Astrocyte (in vitro differentiated cells and primary cell): ENCODE results near the gene NCDN. TPM values are rescaled to one million over a fixed set of nuclear protein-coding genes. Genes with fewer than 3 reads are reported as not detected.

Source experiments
- DNase-seq: peaks from one replicate; pipeline ENCODE4 v3.0.0-alpha.2; 2010; ENCODE audit warnings: low read depth
- FAIRE-seq: peaks from 2 replicates; lab custom pipeline; 2011; peaks lifted over from hg19 to GRCh38; lab: Jason Lieb, UNC
- H2AFZ ChIP-seq: 2 replicates; pipeline ENCODE4 v1.6.0; 2012; ENCODE audit warnings: low read depth, low read length, inconsistent platforms
- H3K27ac ChIP-seq: 2 replicates; pipeline ENCODE4 v1.5.1; 2011; ENCODE audit warnings: low read depth, low read length, inconsistent platforms
- H3K27me3 ChIP-seq: 2 replicates; pipeline ENCODE4 v1.6.0; 2011; ENCODE audit warnings: low read length, inconsistent platforms; ENCODE audit not compliant: insufficient read depth
- H3K36me3 ChIP-seq: 2 replicates; pipeline ENCODE4 v1.5.1; 2011; ENCODE audit warnings: low read length, inconsistent platforms; ENCODE audit not compliant: insufficient read depth
- H3K4me1 ChIP-seq: 2 replicates; pipeline ENCODE4 v1.5.1; 2011; ENCODE audit warnings: low read length, inconsistent platforms; ENCODE audit not compliant: insufficient read depth
- H3K4me2 ChIP-seq: 2 replicates; pipeline ENCODE4 v1.6.0; 2012; ENCODE audit warnings: low read length, inconsistent platforms
- H3K4me3 ChIP-seq: 2 replicates; pipeline ENCODE4 v1.5.1; 2011; ENCODE audit warnings: low read depth, mild to moderate bottlenecking, low read length, inconsistent platforms; ENCODE audit not compliant: insufficient read depth
- H3K79me2 ChIP-seq: 2 replicates; pipeline ENCODE4 v1.6.0; 2012; ENCODE audit warnings: mild to moderate bottlenecking, low read length, inconsistent platforms; ENCODE audit not compliant: insufficient read depth
- H3K9ac ChIP-seq: 2 replicates; pipeline ENCODE4 v1.6.0; 2012; ENCODE audit warnings: mild to moderate bottlenecking, low read length, inconsistent platforms
- H3K9me3 ChIP-seq: 2 replicates; pipeline ENCODE4 v1.5.1; 2012; ENCODE audit warnings: low read depth, mild to moderate bottlenecking, low read length, inconsistent platforms; ENCODE audit not compliant: insufficient read depth
- H4K20me1 ChIP-seq: 2 replicates; pipeline ENCODE4 v1.6.0; 2012; ENCODE audit warnings: low read length, inconsistent platforms; ENCODE audit not compliant: insufficient read depth
- H3K27ac Mint-ChIP-seq: one replicate; pipeline ENCODE4 v1.8.0; 2021; ENCODE audit warnings: mild to moderate bottlenecking, mixed read lengths; ENCODE audit not compliant: unreplicated experiment
- H3K27me3 Mint-ChIP-seq: one replicate; pipeline ENCODE4 v1.8.0; 2021; ENCODE audit warnings: low read depth, mixed read lengths; ENCODE audit not compliant: unreplicated experiment
- H3K36me3 Mint-ChIP-seq: one replicate; pipeline ENCODE4 v1.8.0; 2021; ENCODE audit warnings: low read depth, mixed read lengths; ENCODE audit not compliant: unreplicated experiment
- H3K4me1 Mint-ChIP-seq: one replicate; pipeline ENCODE4 v1.8.0; 2021; ENCODE audit warnings: low read depth, mixed read lengths; ENCODE audit not compliant: unreplicated experiment
- H3K4me3 Mint-ChIP-seq: one replicate; pipeline ENCODE4 v1.8.0; 2021; ENCODE audit warnings: mild to moderate bottlenecking, moderate library complexity, mixed read lengths; ENCODE audit not compliant: unreplicated experiment
- H3K9me3 Mint-ChIP-seq: one replicate; pipeline ENCODE4 v1.8.0; 2021; ENCODE audit warnings: mild to moderate bottlenecking, mixed read lengths; ENCODE audit not compliant: unreplicated experiment
- EZH2 ChIP-seq: IDR thresholded peaks from 2 replicates; pipeline ENCODE4 v1.6.1; 2012; ENCODE audit warnings: mild to moderate bottlenecking, low read length, inconsistent platforms; ENCODE audit not compliant: insufficient read depth
- total RNA-seq: library from RNA; stranded (reverse); gene quantifications from 2 replicates; pipeline ENCODE4 v1.2.1, GENCODE V29; 2021
- TF ChIP-seq, protein P1 (sequence below): IDR thresholded peaks from 2 replicates; pipeline ENCODE4 v1.5.1; 2011; ENCODE audit warnings: low read depth, mild to moderate bottlenecking, inconsistent platforms, low read length, moderate library complexity; ENCODE audit not compliant: insufficient read depth

The NCDN gene
- total RNA-seq, 1 donor from 2014 or later, result 42.1 TPM

DNA sequence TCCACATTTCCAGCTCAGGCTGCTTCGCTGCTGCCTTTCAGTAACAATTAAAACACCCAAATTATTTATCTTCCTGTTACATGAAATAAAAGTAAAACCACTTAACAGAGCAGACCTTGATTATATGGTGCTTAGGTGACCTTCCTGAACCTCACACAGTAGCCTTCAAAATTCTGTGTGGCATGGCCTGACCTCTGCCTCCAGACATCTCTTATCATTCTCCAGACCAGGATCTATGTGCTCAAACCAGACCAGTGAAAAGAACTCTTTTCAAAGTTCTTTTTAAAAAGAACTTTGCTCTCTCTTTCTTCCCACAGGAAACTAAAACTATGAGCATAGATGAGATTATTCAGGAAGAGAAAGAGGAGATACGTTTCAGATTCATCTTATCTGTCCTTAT lies 38.2 kb upstream of the NCDN start:
- H3K9me3 ChIP-seq, result peaks cover 2% of the 10 kb centered on the region
- H4K20me1 ChIP-seq, result peaks cover 24% of the 10 kb centered on the region
- no peaks in the 10 kb centered on the region for H3K27me3 ChIP-seq
- TF ChIP-seq EZH2, result no peak
- TF ChIP-seq, protein P1, sequence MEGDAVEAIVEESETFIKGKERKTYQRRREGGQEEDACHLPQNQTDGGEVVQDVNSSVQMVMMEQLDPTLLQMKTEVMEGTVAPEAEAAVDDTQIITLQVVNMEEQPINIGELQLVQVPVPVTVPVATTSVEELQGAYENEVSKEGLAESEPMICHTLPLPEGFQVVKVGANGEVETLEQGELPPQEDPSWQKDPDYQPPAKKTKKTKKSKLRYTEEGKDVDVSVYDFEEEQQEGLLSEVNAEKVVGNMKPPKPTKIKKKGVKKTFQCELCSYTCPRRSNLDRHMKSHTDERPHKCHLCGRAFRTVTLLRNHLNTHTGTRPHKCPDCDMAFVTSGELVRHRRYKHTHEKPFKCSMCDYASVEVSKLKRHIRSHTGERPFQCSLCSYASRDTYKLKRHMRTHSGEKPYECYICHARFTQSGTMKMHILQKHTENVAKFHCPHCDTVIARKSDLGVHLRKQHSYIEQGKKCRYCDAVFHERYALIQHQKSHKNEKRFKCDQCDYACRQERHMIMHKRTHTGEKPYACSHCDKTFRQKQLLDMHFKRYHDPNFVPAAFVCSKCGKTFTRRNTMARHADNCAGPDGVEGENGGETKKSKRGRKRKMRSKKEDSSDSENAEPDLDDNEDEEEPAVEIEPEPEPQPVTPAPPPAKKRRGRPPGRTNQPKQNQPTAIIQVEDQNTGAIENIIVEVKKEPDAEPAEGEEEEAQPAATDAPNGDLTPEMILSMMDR, result no peak
- H2AFZ ChIP-seq, result no peak overlapping the region
- H3K79me2 ChIP-seq, result peaks cover 26% of the 10 kb centered on the region
- H3K9me3 Mint-ChIP-seq, result peaks cover 21% of the 10 kb centered on the region
- no peaks in the 10 kb centered on the region for H3K4me1 ChIP-seq
- no peak overlapping the region for H3K4me3 Mint-ChIP-seq
- no peak overlapping the region for H3K27ac Mint-ChIP-seq
- no peak overlapping the region for H3K4me2 ChIP-seq
- H3K4me3 ChIP-seq, result no peak overlapping the region
- no peaks in the 10 kb centered on the region for H3K4me1 Mint-ChIP-seq
- H3K27ac ChIP-seq, result no peak overlapping the region
- peaks cover 8% of the 10 kb centered on the region for H3K36me3 Mint-ChIP-seq
- H3K36me3 ChIP-seq, result no peaks in the 10 kb centered on the region
- H3K27me3 Mint-ChIP-seq, result no peaks in the 10 kb centered on the region
- FAIRE-seq (no peak), DNase-seq (no peak)
- H3K9ac ChIP-seq, result no peak overlapping the region

DNA sequence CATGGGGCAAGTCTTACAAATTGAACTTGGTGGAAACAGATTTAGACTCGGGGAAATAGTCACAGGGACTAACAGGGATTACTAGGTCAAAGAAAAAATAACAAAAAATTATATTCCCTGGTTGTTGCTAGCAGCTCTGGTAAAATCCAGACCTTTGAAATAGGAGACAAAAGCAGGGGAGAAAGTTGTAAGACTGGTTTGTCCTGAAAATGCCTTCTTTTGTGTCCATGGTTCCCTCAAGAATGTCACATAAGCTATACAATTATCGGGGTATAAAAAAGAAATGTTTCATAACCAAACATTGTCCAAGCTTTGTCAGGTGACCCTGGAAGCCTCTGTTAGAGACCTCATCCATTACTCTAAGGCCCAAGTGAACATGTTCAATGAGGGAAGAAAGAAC lies 33.5 kb upstream of the NCDN start:
- Mint-ChIP-seq H3K9me3 (peaks cover 21% of the 10 kb centered on the region), H3K4me1 (no peaks in the 10 kb centered on the region), H3K27ac (no peak overlapping the region)

DNA sequence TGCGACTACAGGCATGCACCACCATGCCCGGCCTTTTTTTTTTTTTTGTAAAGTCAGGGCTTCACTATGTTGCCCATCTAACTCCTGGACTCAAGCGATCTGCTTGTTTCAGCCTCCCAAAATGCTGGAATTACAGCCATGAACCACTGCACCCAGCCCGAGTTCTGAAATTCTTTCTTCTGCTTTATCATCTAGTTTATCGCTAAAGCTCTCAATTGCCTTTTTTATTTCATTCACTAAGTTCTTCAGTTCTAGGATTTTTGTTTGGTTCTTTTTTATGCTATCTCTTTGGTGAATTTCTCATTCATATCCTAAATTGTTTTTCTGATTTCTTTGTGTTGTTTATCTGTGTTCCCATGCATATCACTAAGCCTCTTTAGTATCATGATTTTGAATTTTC lies 27.4 kb upstream of the NCDN start:
- no peak for FAIRE-seq
- Histone ChIP-seq H2AFZ (no peak overlapping the region), H4K20me1 (peaks cover 13% of the 10 kb centered on the region), H3K9ac (no peak overlapping the region), H3K27me3 (no peaks in the 10 kb centered on the region), H3K79me2 (peaks cover 9% of the 10 kb centered on the region), H3K27ac (no peak overlapping the region), H3K4me3 (no peak overlapping the region), H3K9me3 (no peaks in the 10 kb centered on the region), H3K36me3 (peaks cover 3% of the 10 kb centered on the region), H3K4me2 (no peak overlapping the region), H3K4me1 (no peaks in the 10 kb centered on the region)
- Mint-ChIP-seq H3K4me1 (peaks cover under 1% of the 10 kb centered on the region), H3K27ac (no peak overlapping the region), H3K4me3 (no peak overlapping the region), H3K27me3 (no peaks in the 10 kb centered on the region), H3K36me3 (peaks cover 37% of the 10 kb centered on the region), H3K9me3 (peaks cover 33% of the 10 kb centered on the region)
- TF ChIP-seq, protein P1, result no peak
- TF ChIP-seq EZH2, result no peak
- no peak for DNase-seq

More for the DNA sequence above, 33.5 kb upstream of the NCDN start:
- Histone ChIP-seq H3K27ac (no peak overlapping the region), H3K9me3 (no peaks in the 10 kb centered on the region), H2AFZ (no peak overlapping the region), H3K36me3 (no peaks in the 10 kb centered on the region), H4K20me1 (peaks cover 7% of the 10 kb centered on the region), H3K4me3 (no peak overlapping the region), H3K9ac (no peak overlapping the region), H3K4me2 (no peak overlapping the region), H3K79me2 (peaks cover 4% of the 10 kb centered on the region), H3K4me1 (no peaks in the 10 kb centered on the region), H3K27me3 (no peaks in the 10 kb centered on the region)
- DNase-seq, result no peak
- no peak for FAIRE-seq
- H3K36me3 Mint-ChIP-seq, result peaks cover 11% of the 10 kb centered on the region
- H3K27me3 Mint-ChIP-seq, result no peaks in the 10 kb centered on the region
- no peak overlapping the region for H3K4me3 Mint-ChIP-seq
- TF ChIP-seq, protein P1, result no peak
- no peak for TF ChIP-seq EZH2
